HepG2 (cell line): ENCODE data around the gene SMPD2. TPM values are rescaled to one million over a fixed set of nuclear protein-coding genes. Genes with fewer than 3 reads are reported as not detected.

Experiments used
- ATAC-seq: fragments of 200-7000 bp; cut with Tn5 transposase; 3 replicates; pipeline ENCODE4 v1.9.1; 2020; ENCODE audit warnings: mild to moderate bottlenecking, moderate library complexity
- BruUV-seq: library from RNA; stranded (reverse); fragments of 400-500 nt; replicated peaks from 2 replicates; lab custom pipeline; 2021; lab: Mats Ljungman, UMichigan
- CTCF ChIA-PET: fragments of 300-600 bp; formaldehyde crosslinking; extraction: SDS; loops from one replicate; lab custom pipeline; 2021; ENCODE audit warnings: low total read pairs, inconsistent platforms, low intra/inter-chr PET ratio; lab: Yijun Ruan, JAX
- POLR2A ChIA-PET: fragments of 350-600 bp; sonication (Branson Sonifier 250); formaldehyde crosslinking; loops from one replicate; lab custom pipeline; 2020; ENCODE audit warnings: antibody characterized with exemption, inconsistent platforms; lab: Yijun Ruan, JAX
- DNase-seq: peaks from one replicate; pipeline ENCODE4 v3.0.0-alpha.2; 2015; ENCODE audit warnings: low spot score
- FAIRE-seq: peaks from 3 replicates; lab custom pipeline; 2011; peaks lifted over from hg19 to GRCh38; lab: Jason Lieb, UNC
- H2AFZ ChIP-seq: one replicate; pipeline ENCODE4 v1.6.1; 2011; ENCODE audit warnings: low read length, inconsistent platforms
- H3K27ac ChIP-seq: fragments of 300-600 bp; 3 replicates; pipeline ENCODE4 v1.8.0; 2011; ENCODE audit warnings: mixed run types, mild to moderate bottlenecking, mixed read lengths, low read length, inconsistent platforms; ENCODE audit not compliant: insufficient read depth; ENCODE audit errors: extremely low read length
- H3K27me3 ChIP-seq, 2 experiments: fragments of 200-600 bp in 1 of 2; 2 replicates in 1 of 2; 3 replicates in 1 of 2; pipeline versions ENCODE4 v1.6.0 to v1.8.0; 2011; ENCODE audit warnings: low read length in 2 of 2, mild to moderate bottlenecking in 2 of 2, moderate library complexity in 2 of 2, inconsistent platforms in 1 of 2; ENCODE audit not compliant: insufficient read depth in 2 of 2, control insufficient read depth in 1 of 2
- H3K36me3 ChIP-seq, 2 experiments: fragments of 200-600 bp in 1 of 2; replicated peaks in 1 of 2; 2 replicates in 1 of 2; 3 replicates in 1 of 2; pipeline versions ENCODE4 v1.5.1 to v1.8.0; 2011; ENCODE audit warnings: low read length in 2 of 2, inconsistent platforms in 1 of 2; ENCODE audit not compliant: insufficient read depth in 2 of 2, control insufficient read depth in 1 of 2
- H3K4me1 ChIP-seq: 2 replicates; pipeline ENCODE4 v1.5.1; 2012; ENCODE audit warnings: low read length, inconsistent platforms; ENCODE audit not compliant: insufficient read depth
- H3K4me2 ChIP-seq: 2 replicates; pipeline ENCODE4 v1.6.0; 2011; ENCODE audit warnings: low read depth, low read length, inconsistent platforms
- H3K4me3 ChIP-seq, 3 experiments: fragments of 200-600 bp in 1 of 3; sonication (generic), shearing (Covaris generic) in 1 of 3; replicated peaks in 1 of 3; 2 replicates each; pipeline ENCODE4 v1.5.1; 2011 to 2016; ENCODE audit warnings: low read length in 3 of 3, inconsistent platforms in 2 of 3, low read depth in 2 of 3, mild to moderate bottlenecking in 2 of 3, control low read depth in 1 of 3, mixed read lengths in 1 of 3; ENCODE audit not compliant: insufficient read depth in 1 of 3
- H3K79me2 ChIP-seq: one replicate; pipeline ENCODE4 v1.6.1; 2011; ENCODE audit warnings: low read length, inconsistent platforms; ENCODE audit not compliant: insufficient read depth
- H3K9ac ChIP-seq: 2 replicates; pipeline ENCODE4 v1.6.0; 2011; ENCODE audit warnings: mild to moderate bottlenecking, low read depth, low read length, inconsistent platforms; ENCODE audit not compliant: insufficient read depth
- H3K9me3 ChIP-seq: 2 replicates; pipeline ENCODE4 v1.5.1; 2012; ENCODE audit warnings: mild to moderate bottlenecking, low read length
- H4K20me1 ChIP-seq: 2 replicates; pipeline ENCODE4 v1.6.0; 2011; ENCODE audit warnings: inconsistent platforms, mild to moderate bottlenecking, low read length, moderate library complexity; ENCODE audit not compliant: insufficient read depth
- FOXC1 ChIP-seq: sonication (generic); formaldehyde crosslinking; IDR thresholded peaks from 2 replicates; pipeline ENCODE4 v1.8.0; 2022; ENCODE audit warnings: mild to moderate bottlenecking, missing genetic modification reagents, borderline replicate concordance
- HMG20B ChIP-seq: conservative IDR thresholded peaks from 2 replicates; pipeline ENCODE4 v1.6.1; 2016; ENCODE audit warnings: missing genetic modification reagents, missing compliant biosample characterization
- RAD21 ChIP-seq: fragments of 450-650 bp; formaldehyde crosslinking; IDR thresholded peaks from 2 replicates; pipeline ENCODE4 v1.5.0; 2020; ENCODE audit warnings: mild to moderate bottlenecking
- SMC3 ChIP-seq: IDR thresholded peaks from 2 replicates; pipeline ENCODE4 v1.6.1; 2011; ENCODE audit warnings: low read length, improper control_type of control experiment
- STAG1 ChIP-seq: sonication (generic); formaldehyde crosslinking; IDR thresholded peaks from 2 replicates; pipeline ENCODE4 v1.4.0; 2020; ENCODE audit warnings: missing genetic modification reagents
- ZBTB38 ChIP-seq: sonication (generic); formaldehyde crosslinking; IDR thresholded peaks from 2 replicates; pipeline ENCODE4 v1.5.1; 2020; ENCODE audit warnings: mild to moderate bottlenecking, missing genetic modification reagents
- ZNF10 ChIP-seq: sonication (generic); formaldehyde crosslinking; IDR thresholded peaks from 2 replicates; pipeline ENCODE4 v1.4.0; 2020; ENCODE audit warnings: mild to moderate bottlenecking, low read depth, missing genetic modification reagents, borderline replicate concordance
- WGBS: methylation state at CpG from one replicate; pipeline ENCODE4 v1.1.6; 2017; ENCODE audit warnings: low lambda C conversion rate; 5-methylcytosine and 5-hydroxymethylcytosine counted together
- in situ Hi-C: cut with HindIII; loops from 2 replicates; pipeline ENCODE4 v1.10.0; 2017; ENCODE audit warnings: low pct_unique_long_range_greater_than_20kb; ENCODE audit not compliant: extremely low pct_ligation_motif_present
- intact Hi-C: fragments of 100-400 bp; cut with micrococcal nuclease; formaldehyde crosslinking; loops from one replicate; pipeline ENCODE4 v1.10.0; 2022; ENCODE audit not compliant: unreplicated experiment
- polyA plus RNA-seq, 8 experiments: library from polyadenylated mRNA; depleted of rRNA in 3 of 8; stranded (reverse) in 7 of 8; unstranded in 1 of 8; fragments of >200 nt; fragmentation: Illumina TruSeq in 4 of 8; extraction: Trizol in 4 of 8; gene quantifications; 2 replicates each; pipeline versions ENCODE4 v1.2.1 to v1.2.3, GENCODE V29; 2011 to 2016; ENCODE audit warnings: low read depth in 4 of 8, missing spikeins in 1 of 8, mixed read lengths in 1 of 8; ENCODE audit not compliant: insufficient read depth in 1 of 8
- total RNA-seq, 5 experiments: library from RNA; depleted of rRNA; stranded (reverse); fragments of >200 nt; fragmentation: Illumina TruSeq; extraction: Trizol; gene quantifications; 2 replicates each; pipeline ENCODE4 v1.2.3, GENCODE V29; 2016; ENCODE audit warnings: low read depth in 1 of 5
- TF ChIP-seq, protein P1 (sequence below): sonication (generic); formaldehyde crosslinking; IDR thresholded peaks from 2 replicates; pipeline ENCODE4 v1.9.0; 2022; ENCODE audit warnings: low read depth, missing genetic modification reagents
- TF ChIP-seq, protein P2 (sequence below): sonication (generic); formaldehyde crosslinking; IDR thresholded peaks from 2 replicates; pipeline ENCODE4 v1.5.0; 2020; ENCODE audit warnings: missing genetic modification reagents, mild to moderate bottlenecking, borderline replicate concordance
- TF ChIP-seq, protein P3 (sequence below): sonication (generic); formaldehyde crosslinking; IDR thresholded peaks from 2 replicates; pipeline ENCODE4 v1.5.0; 2020; ENCODE audit warnings: mild to moderate bottlenecking, missing genetic modification reagents, moderate library complexity

The SMPD2 gene
- total and polyA plus RNA-seq, 2 of the 13 experiments (the other 11 are each of a cell fraction or from before 2014, with no cell fraction given), result 5.9 to 10.6 TPM

- DNase-seq (no peak), ATAC-seq (peak; percentile 80), FAIRE-seq (no peak)
- Histone ChIP-seq H3K27ac (no peak overlapping the region), H4K20me1 (no peaks in the 10 kb centered on the region), H3K4me1 (no peaks in the 10 kb centered on the region), H3K4me2 (no peak overlapping the region), H3K9me3 (no peaks in the 10 kb centered on the region), H3K27me3 (peaks cover 0 to 2% of the 10 kb centered on the region in 2 experiments; a peak in 1 of 5 replicates), H2AFZ (no peak overlapping the region), H3K79me2 (no peaks in the 10 kb centered on the region), H3K9ac (no peak overlapping the region), H3K36me3 (no peaks in the 10 kb centered on the region), H3K4me3 (no peak overlapping the region)
- no TSS peak for BruUV-seq
- TF ChIP-seq ZBTB38 (CRISPR knock-in tag) (no peak), RAD21 (CRISPR knock-in tag) (0 out of 2 replicates have a peak, but pooled peaks have one; percentile 20), STAG1 (CRISPR knock-in tag) (peak; percentile 81), FOXC1 (CRISPR knock-in tag) (no peak), ZNF10 (no peak), HMG20B (CRISPR knock-in tag) (no peak), SMC3 (peak; percentile 65; the same call in 1 of the 2 replicates)
- TF ChIP-seq, protein P1, sequence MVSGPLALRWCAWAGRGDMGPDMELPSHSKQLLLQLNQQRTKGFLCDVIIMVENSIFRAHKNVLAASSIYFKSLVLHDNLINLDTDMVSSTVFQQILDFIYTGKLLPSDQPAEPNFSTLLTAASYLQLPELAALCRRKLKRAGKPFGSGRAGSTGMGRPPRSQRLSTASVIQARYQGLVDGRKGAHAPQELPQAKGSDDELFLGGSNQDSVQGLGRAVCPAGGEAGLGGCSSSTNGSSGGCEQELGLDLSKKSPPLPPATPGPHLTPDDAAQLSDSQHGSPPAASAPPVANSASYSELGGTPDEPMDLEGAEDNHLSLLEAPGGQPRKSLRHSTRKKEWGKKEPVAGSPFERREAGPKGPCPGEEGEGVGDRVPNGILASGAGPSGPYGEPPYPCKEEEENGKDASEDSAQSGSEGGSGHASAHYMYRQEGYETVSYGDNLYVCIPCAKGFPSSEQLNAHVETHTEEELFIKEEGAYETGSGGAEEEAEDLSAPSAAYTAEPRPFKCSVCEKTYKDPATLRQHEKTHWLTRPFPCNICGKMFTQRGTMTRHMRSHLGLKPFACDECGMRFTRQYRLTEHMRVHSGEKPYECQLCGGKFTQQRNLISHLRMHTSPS, result no peak
- TF ChIP-seq, protein P2, sequence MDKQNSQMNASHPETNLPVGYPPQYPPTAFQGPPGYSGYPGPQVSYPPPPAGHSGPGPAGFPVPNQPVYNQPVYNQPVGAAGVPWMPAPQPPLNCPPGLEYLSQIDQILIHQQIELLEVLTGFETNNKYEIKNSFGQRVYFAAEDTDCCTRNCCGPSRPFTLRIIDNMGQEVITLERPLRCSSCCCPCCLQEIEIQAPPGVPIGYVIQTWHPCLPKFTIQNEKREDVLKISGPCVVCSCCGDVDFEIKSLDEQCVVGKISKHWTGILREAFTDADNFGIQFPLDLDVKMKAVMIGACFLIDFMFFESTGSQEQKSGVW, result no peak
- TF ChIP-seq, protein P3, sequence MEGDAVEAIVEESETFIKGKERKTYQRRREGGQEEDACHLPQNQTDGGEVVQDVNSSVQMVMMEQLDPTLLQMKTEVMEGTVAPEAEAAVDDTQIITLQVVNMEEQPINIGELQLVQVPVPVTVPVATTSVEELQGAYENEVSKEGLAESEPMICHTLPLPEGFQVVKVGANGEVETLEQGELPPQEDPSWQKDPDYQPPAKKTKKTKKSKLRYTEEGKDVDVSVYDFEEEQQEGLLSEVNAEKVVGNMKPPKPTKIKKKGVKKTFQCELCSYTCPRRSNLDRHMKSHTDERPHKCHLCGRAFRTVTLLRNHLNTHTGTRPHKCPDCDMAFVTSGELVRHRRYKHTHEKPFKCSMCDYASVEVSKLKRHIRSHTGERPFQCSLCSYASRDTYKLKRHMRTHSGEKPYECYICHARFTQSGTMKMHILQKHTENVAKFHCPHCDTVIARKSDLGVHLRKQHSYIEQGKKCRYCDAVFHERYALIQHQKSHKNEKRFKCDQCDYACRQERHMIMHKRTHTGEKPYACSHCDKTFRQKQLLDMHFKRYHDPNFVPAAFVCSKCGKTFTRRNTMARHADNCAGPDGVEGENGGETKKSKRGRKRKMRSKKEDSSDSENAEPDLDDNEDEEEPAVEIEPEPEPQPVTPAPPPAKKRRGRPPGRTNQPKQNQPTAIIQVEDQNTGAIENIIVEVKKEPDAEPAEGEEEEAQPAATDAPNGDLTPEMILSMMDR (CRISPR knock-in tag), result peak; percentile 64
- in situ Hi-C loops, result no loop called here
- intact Hi-C loops, result loop anchor here (1.0 kb wide), 1 partner anchor 210 kb away; no protein-coding TSS in a partner anchor
- CTCF ChIA-PET, result interaction anchor here (2.2 kb wide), 1 partner anchor 209 kb away, joined by 24 read pairs; no protein-coding TSS in a partner anchor
- POLR2A ChIA-PET, result no interaction called here
- WGBS, result 53% methylated on average over 4 of the region's 4 CpGs
These were observed 43.5 kb upstream of the SMPD2 start for GRCh38 chr6:109397020-109397419.
